EH (cell line): Measurements from ENCODE around the gene SLC4A4.

ENCODE experiments used
- DNase-seq: peaks from one replicate; pipeline ENCODE4 v3.0.0-alpha.2; 2015; ENCODE audit warnings: low read depth

SLC4A4 gene

DNA sequence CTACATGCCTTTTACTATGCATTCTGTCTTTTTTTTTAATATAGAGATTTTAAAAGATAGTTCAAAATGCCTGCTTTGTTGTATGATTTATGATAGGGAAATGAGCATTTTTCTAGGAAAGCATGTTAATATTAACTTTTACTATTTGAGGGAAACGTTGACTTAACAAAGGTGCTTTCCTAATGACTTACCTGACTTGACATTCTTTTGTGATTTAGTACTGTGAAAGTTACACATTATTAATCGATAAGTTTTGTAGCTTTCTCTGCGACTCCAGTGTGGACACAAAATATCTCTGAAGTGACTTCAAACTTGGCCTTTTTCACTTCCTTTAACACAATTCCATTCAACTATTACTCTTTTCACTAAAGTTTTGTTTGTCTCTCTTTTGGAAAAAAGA is 260.8 kb downstream of the SLC4A4 start:
- no peak for DNase-seq

DNA sequence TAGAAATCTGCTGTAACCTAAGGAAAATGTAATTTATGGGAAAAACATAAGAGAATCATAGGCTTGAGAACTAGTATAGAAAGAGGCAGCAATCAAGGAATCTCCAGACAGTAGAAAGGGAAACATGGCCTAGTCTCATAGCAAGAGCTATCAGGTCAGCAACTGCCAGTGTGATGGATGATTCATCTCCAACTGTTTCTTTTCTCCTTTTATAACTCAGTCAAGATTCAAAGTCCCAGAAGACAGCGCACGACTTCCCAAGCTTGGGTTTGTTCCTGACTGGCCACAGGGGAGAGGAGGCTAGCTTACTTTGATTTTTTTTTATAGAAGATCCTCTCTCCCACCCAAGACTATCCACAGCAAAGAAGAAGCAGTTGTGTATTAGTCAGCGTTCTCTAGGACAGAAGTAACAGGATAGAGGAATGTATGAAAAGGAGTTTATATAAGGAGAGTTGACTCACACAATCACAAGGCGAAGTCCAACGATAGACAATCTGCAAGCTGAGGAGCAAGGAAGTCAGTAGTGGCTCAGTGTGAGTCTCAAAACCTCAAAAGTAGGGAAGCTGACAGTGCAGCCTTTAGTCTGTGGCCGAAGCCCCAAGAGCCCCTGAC is 263.6 kb downstream of the SLC4A4 start:
- DNase-seq = peak; percentile 72

DNA sequence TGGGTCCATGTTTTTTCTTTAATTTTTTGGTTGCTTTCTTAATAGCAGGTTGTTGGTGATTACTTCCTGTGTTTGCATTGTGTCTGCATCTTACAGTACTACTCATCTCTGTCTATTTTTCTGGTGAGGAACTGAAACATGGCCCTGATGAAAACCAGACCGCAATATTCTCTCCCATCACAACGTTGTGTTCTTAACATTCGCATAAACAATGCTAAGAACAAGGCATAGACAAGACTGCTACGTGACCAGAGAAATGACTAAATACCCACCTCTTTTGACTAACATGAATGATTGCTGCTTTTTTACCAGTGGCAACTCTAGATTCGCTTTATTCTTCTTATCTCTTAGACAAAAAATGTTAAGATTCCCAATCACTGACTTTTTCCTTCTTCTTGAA is 266.0 kb downstream of the SLC4A4 start:
- DNase-seq = no peak

DNA sequence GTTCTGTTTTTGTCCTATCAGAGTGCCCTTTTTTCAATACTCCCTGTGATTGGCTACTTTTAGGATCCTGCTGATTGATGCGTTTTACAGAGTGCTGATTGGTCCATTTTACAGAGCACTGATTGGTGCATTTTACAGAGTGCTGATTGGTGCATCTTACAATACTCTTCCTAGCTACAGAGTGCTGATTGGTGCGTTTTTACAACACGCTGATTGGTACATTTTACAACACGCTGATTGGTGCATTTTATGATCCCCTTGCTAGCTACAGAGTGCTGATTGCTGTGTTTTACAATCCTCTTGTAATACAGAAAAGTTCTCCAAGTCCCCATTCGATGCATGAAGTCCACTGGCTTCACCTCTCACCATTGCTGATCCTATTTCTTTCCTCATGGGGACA is 268.3 kb downstream of the SLC4A4 start:
- no peak for DNase-seq

DNA sequence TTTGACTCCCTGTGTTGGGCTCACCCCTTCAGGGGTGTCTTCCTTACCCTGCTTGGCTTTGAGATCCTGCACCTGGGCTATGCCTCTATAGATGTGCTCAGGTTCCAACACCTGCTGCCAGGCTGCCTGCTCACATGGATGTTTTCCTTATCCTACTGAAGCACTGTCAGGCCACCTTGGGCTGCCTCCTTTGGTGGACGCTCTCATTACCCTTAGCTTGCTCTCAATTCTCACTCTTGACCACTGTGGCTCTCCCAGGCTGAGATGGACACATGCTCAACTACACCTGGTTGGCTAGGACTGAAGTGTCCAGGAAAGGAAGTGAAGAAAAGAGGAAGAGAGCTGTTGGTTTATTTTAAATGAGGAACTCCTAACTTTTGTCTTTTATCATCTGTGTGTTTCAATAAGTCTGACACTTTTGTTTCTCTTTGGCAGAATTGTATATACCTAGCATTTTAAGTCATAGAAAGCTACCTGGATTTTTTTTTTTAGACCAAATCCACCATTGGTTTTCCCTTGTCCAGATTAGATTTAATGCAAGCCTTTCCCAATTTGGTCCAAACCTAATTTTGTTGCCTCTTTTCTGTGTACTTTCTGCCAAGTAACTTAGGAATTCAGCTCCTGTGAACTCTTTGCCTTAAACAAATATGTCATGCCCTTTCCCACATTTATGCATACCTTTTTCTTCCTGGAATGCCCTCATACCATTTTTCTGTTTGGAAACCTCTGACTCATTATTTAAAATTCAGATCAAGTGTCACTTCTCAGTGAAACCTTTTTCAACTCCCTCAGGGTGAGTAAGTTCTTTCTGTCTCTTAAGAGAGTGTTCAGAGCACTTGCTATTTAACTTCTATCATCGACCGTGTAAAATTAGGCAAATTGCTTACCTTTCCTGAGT is 269.2 kb downstream of the SLC4A4 start:
- DNase-seq = peak; percentile 71

DNA sequence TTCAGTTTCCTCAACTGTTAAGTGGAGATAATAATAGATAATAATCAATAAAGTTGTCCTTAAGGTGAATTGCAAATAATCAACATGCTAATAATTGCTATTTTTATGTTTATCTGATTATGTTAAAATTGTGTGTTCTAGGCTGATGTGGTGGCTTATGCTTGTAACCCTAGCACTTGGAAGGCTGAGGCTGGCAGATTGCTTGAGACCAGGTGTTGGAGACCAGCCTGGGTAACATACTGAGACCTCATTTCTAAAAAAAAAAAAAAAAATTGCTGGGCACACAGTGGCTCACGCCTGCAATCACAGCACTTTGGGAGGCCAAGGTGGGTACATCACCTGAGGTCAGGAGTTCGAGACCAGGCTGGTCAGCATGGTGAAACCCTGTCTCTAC is 269.9 kb downstream of the SLC4A4 start:
- no peak for DNase-seq

DNA sequence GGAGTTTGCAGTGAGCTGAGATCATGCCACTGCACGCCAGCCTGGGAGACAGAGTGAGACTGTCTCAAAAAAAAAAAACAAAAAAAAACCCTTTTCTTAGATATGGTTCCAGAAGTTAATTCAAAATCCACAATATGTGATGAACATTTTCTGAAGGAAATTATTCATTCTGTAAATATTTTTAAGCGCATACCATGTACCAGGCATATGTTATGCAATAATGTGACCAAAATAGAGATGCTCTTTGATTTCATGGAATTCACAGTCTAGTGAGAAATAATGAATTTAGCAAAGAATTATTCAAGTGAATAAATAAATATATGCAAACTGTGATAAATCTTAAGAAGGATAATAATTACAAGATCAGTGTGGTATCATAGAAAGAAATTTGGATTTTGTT is 270.3 kb downstream of the SLC4A4 start:
- peak; percentile 44 for DNase-seq

DNA sequence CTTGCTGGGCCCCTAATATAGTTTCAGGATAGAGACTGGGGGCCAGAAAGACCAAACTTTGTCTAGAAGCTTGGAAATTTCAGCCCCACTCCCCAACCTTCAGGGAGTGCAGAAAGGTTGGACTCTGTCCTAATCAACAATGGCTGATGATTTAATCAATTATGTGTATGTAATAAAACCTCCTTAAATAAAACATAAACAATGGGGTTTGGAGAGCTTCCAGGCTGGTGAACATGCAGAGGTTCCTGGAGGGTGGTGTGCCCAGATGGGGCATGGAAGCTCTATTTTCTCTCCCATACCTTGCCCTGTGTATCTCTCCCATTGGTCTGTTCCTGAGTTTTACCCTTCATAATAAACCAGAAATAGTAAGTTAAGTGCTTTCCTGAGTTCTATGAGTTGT is 270.8 kb downstream of the SLC4A4 start:
- no peak for DNase-seq

DNA sequence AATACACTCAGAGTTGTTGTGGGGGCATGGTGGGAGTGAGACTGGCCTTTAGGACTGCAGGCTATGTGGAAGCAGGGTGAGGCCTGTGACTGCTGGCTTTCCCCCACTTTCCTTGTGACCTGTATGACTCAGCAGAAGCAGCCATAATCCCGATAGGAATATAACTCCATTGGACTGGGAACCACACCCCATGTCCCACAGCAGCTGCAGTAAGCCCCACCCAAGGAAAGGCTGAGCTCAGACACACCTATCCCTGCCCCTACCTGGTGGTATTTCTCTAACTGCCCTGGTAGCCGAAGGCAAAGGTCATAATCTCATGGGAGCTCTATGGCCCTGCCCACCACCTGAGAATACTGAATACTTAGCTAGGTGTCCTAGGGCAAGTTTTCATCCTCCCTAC is 275.8 kb downstream of the SLC4A4 start:
- no peak for DNase-seq

DNA sequence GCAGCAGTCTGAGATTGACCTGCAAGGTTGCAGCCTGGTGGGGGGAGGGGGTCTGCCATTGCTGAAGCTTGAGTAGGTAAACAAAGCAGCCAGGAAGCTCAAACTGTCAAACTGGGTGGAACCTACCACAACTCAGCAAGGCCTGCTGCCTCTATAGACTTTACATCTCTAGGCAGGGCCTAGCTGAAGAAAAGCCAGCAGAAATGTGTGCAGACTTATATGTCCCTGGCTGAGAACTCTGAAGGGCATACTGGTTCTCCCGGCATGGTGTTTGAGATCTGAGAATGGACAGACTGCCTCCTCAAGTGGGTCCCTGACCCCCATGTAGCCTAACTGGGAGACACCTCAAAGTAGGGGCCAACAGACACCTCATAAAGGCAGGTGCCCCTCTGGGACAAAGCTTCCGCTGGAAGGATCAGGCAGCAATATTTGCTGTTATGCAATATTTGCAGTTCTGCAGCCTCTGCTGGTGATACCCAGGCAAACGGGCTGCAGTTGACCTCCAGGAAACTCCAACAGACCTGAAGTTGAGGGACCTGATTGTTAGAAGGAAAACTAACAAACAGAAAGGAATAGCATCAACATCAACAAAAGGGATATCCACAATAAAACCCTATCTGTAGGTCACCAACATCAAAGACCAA is 277.5 kb downstream of the SLC4A4 start:
- DNase-seq = no peak
